Raji (cell line): ENCODE measurements around the gene UBN1.

Experiments used
- POLR2A ChIP-seq: IDR thresholded peaks from 2 replicates; pipeline ENCODE4 v1.6.1; 2011; ENCODE audit warnings: low read depth, low read length, control low read depth; ENCODE audit not compliant: insufficient read depth

Gene UBN1

DNA sequence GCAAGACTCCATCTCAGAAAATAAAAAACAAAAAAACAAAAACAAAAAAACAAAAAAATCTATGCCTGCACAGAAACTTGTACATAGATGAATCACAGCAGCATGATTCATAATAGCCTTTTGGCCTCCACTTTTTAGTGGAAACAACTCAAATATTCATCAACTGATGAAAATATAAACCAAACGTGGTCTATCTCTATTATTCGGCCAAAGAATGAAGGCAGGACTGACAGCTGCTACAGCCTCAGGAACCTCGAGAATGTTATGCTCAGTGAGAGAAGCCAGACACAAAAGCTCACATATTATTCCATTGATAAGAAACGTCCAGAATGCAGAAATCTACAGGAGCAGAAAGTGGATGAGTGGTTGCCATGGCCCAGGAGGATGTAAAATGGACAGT is 69.8 kb downstream of the UBN1 start:
- no peak for TF ChIP-seq POLR2A

DNA sequence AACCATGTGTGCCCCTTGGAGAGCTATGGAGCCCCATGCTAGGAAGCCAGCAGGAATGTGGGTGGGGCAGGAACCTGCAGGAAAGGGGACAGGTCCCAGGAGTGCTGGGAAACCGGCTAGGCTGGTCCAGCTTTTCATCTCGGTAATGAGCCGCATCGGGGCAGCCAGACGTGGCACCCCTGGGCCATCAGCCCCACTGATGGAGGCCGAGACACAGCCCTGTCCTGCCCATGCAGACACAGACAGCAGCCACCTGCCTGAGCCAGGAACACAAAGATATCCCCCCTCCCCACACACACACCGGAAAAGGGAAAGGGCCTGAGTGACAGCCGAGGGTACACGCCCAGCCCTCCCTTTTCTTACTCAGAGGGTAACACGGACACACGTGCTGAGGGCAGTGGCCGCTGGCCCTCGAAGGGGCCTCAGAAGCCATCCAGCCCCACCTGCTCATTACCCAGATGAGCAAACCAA is 71.5 kb downstream of the UBN1 start:
- TF ChIP-seq POLR2A: no peak

GRCh38 chr16:4920826-4921225 is 73.5 kb downstream of the UBN1 start:
- TF ChIP-seq POLR2A: no peak

DNA sequence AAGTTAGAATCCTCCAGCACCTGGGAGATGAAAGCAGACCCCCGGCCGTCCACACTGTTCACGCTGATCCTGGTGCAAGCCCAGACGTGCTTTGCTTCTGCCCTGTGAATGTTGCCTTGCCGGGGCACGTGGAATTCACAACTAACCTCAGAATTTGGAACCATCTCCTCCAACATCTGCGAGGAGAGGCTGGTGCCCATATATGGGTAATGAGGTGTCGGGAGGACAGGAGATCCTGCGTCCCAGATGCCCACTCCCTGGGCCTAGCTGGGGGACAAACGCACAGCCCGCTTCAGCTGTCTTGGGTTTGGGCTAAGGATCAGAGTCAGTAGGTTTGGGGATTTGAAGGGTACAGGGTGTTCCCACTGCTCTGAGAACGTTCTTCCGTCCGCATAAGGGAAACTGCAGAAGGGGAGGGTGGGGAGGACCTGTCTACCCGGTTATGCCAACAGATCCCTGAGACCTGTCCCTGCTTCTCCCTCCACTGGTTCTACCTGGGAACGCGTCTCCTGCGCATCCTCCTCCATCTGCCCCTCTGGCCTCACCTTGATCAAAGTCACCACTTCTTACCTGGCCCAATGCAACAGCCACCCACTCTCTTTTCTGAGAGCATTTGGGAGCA is 75.6 kb downstream of the UBN1 start:
- no peak for TF ChIP-seq POLR2A

DNA sequence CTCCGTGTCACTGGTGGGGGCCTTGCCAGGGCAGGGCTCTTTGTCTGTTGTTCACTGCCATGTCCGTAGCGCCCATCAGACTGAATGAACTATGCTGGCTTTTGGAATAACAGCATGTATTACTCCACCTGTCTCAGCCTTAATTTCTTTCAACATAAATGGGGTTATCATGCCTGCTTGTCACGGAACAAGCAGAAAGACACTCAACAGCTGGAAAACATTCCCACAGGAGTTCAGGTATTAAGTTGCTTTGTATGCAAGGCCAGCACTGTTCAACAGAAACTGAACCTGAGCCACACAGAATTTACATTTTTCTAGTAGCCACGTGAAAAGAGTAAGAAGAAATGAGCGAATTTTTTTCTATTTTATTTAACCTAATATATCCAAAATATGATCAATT is 76.6 kb downstream of the UBN1 start:
- TF ChIP-seq POLR2A: no peak

DNA sequence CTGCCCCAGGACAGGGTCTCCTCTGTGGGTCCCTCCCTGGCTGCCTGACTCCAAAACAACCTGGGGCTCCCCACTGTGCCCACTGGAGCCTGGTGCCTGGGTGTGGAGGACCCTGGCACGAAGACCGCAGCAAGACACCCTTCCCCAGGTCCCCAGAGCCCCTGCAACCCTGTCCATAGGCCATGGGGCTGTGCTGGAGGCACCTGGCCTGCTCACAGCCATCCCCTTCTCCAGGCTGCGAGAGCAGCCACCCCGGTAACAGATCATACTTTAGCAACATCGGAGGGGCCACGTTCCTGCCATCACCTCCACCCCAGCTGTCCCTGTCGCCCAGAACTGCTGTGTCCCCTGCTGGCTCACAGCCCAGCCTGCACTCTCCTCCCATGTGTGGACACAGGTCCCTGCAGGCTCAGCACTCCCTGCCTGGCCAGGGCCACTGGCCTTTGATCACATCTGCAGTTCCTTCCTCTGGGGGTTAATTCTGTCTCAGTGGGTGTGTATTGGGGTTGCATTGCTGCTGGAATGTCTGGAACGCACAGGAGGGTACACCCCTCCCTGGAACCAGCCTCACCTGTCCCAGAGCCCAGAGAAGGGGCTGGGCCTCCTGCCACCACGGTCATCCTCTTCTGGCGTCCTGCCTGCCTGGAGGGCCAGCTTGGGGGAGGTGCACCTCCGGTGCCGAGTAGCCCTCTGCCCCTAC is 77.5 kb downstream of the UBN1 start:
- TF ChIP-seq POLR2A: no peak

DNA sequence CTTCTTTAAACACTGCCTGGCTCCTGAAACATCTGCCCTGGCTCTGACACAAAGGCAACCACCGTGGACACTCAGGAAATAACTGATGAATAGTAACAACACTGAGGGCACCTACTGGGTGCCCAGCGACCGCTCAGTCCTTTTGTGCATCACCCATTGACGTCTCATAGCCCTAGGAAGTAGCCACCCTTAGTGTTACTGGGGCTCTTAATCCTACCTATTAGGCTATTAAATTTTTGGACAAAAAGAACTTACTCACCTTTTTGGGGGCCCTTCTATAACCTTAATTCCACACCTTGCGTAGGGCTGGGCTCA is 78.0 kb downstream of the UBN1 start:
- no peak for TF ChIP-seq POLR2A

GRCh38 chr16:4925791-4926190 is 78.5 kb downstream of the UBN1 start:
- TF ChIP-seq POLR2A: no peak

GRCh38 chr16:4926928-4927327 is 79.6 kb downstream of the UBN1 start:
- no peak for TF ChIP-seq POLR2A

DNA sequence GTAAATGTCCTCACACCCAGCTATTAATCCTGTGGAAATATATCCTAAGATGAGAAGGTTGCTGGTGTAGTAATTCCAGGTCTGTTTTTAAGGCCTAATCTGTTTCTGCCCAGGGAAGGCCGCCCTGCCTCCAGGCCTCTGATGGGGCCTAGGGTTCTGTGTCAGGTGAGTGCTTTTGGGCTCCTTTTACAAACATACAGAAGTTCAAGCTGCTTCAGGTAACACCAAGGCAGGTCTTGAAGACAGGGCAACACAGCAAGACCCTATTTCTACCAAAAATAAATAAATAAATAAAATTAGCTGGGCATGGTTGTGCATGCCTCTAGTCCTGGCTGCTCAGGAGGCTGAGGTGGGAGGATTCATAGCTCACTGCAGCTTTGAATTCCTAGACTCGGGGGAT is 80.4 kb downstream of the UBN1 start:
- TF ChIP-seq POLR2A: no peak

DNA sequence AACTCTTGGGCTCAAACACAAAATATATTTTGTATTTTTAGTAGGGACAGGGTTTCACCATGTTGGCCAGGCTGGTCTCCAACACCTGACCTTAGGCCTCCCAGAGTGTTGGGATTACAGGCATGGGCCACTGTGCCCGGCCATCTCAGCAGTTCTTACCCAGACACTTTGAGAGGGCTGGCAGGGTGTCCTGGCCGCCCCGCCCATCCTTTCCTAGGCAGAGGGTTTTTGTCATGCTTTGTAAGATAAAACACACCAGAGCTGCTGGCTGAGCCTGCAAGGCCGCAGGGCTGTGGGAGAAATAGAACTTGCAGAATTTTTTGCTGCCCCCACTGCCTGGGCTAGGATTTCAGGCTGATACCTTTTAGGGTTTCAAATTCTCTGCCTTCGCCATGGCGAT is 80.9 kb downstream of the UBN1 start:
- no peak for TF ChIP-seq POLR2A

DNA sequence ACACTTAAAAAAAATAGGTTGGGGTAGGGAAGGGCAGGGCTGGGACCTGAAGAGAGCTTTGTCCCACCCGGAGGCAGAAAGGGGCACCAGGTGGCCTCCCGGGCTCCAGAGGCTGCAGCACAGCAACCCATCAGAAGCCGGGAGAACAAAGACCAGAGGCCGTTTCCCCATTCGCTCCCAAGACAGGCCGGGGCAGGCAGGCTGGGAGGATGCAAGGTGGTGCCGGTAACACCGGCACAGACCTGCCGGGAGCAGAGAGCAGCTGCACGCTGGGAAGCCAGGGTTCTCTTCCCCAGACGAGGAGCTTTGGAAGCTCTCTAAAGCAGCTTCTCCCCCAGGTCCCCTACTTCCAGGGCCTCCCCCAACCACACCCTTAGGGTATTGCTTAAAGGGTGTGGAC is 84.1 kb downstream of the UBN1 start:
- no peak for TF ChIP-seq POLR2A
